Cardiac fibroblast (primary cell): ENCODE measurements around the gene SLFN12L.

ENCODE experiments used
- DNase-seq, 2 donors: peaks; one replicate each; pipeline versions ENCODE4 v3.0.0 to v3.0.0-alpha.2; 2010; ENCODE audit warnings: low read depth in 2 of 2
- H3K4me3 ChIP-seq, 2 donors: replicated peaks in 1 of 2; 1 replicate in 1 of 2; 2 replicates in 1 of 2; pipeline ENCODE4 v1.5.1; 2011; ENCODE audit warnings: low read depth in 2 of 2, low read length in 2 of 2, mild to moderate bottlenecking in 2 of 2, moderate library complexity in 1 of 2
- CTCF ChIP-seq: IDR thresholded peaks from one replicate; pipeline ENCODE4 v1.5.1; 2011; ENCODE audit warnings: low read depth, mild to moderate bottlenecking, low read length, inconsistent platforms

Gene SLFN12L

GRCh38 chr17:35557353-35557752 is 19.9 kb upstream of the SLFN12L start:
- no peak overlapping the region for H3K4me3 ChIP-seq
- no peak for DNase-seq
- TF ChIP-seq CTCF, result no peak

- peak; percentile 14 for TF ChIP-seq CTCF
- peak in 1 of 2 donors; percentile 4 for DNase-seq
- no peak overlapping the region for H3K4me3 ChIP-seq
Observed at GRCh38 chr17:35555691-35556090, 18.2 kb upstream of the SLFN12L start.

GRCh38 chr17:35554668-35555067 is 17.2 kb upstream of the SLFN12L start:
- TF ChIP-seq CTCF, result no peak
- DNase-seq, result no peak
- no peak overlapping the region for H3K4me3 ChIP-seq

- no peak overlapping the region for H3K4me3 ChIP-seq
- no peak for TF ChIP-seq CTCF
- DNase-seq, result no peak
Observed at GRCh38 chr17:35553310-35553709, 15.8 kb upstream of the SLFN12L start.

- H3K4me3 ChIP-seq, result no peak overlapping the region
- DNase-seq, result no peak
- no peak for TF ChIP-seq CTCF
Observed at GRCh38 chr17:35548978-35549377, 11.5 kb upstream of the SLFN12L start.

GRCh38 chr17:35548208-35548810 is 10.8 kb upstream of the SLFN12L start:
- H3K4me3 ChIP-seq, result no peak overlapping the region
- no peak for TF ChIP-seq CTCF
- no peak for DNase-seq

- no peak for TF ChIP-seq CTCF
- no peak overlapping the region for H3K4me3 ChIP-seq
- DNase-seq, result no peak
Observed at GRCh38 chr17:35546487-35546886, 9.0 kb upstream of the SLFN12L start.
